Liver (tissue), 9 donors: Measurements from ENCODE around the gene ZSCAN2. TPM values are rescaled to one million over a fixed set of nuclear protein-coding genes. Genes with fewer than 3 reads are reported as not detected.

ENCODE experiments used
- DNase-seq: peaks from one replicate; pipeline ENCODE4 v3.0.0-alpha.2; 2017; ENCODE audit warnings: low spot score
- H3K27ac ChIP-seq, 2 donors: one replicate each; pipeline ENCODE4 v1.7.0; 2013; ENCODE audit warnings: inconsistent platforms in 2 of 2, low read length in 2 of 2, control low read depth in 1 of 2, low read depth in 1 of 2, mild to moderate bottlenecking in 1 of 2
- H3K27me3 ChIP-seq, 4 donors: one replicate each; pipeline versions ENCODE4 v1.6.1 to v1.7.0; 2013; ENCODE audit warnings: low read length in 3 of 4, inconsistent platforms in 1 of 4, mild to moderate bottlenecking in 1 of 4, moderate library complexity in 1 of 4; ENCODE audit not compliant: control insufficient read depth in 4 of 4, insufficient read depth in 4 of 4
- H3K36me3 ChIP-seq, 4 donors: one replicate each; pipeline versions ENCODE4 v1.6.1 to v1.7.0; 2013; ENCODE audit warnings: low read length in 3 of 4, mild to moderate bottlenecking in 3 of 4, low read depth in 1 of 4, moderate library complexity in 1 of 4; ENCODE audit not compliant: control insufficient read depth in 4 of 4, insufficient read depth in 3 of 4
- H3K4me1 ChIP-seq, 4 donors: one replicate each; pipeline versions ENCODE4 v1.6.1 to v1.7.0; 2013; ENCODE audit warnings: low read length in 3 of 4, mild to moderate bottlenecking in 3 of 4, moderate library complexity in 1 of 4; ENCODE audit not compliant: control insufficient read depth in 4 of 4, insufficient read depth in 4 of 4
- H3K4me3 ChIP-seq, 3 donors: one replicate each; pipeline versions ENCODE4 v1.6.1 to v1.7.0; 2013; ENCODE audit warnings: low read length in 3 of 3, control low read depth in 1 of 3, low read depth in 1 of 3, mild to moderate bottlenecking in 1 of 3
- H3K9ac ChIP-seq, 2 donors: one replicate each; pipeline ENCODE4 v1.7.0; 2013; ENCODE audit warnings: low read length in 2 of 2, mild to moderate bottlenecking in 2 of 2, moderate library complexity in 2 of 2, control low read depth in 1 of 2, low read depth in 1 of 2
- H3K9me3 ChIP-seq, 4 donors: one replicate each; pipeline versions ENCODE4 v1.6.1 to v1.7.0; 2013; ENCODE audit warnings: low read length in 3 of 4; ENCODE audit not compliant: control insufficient read depth in 4 of 4
- ATF3 ChIP-seq: IDR thresholded peaks from 2 replicates; pipeline ENCODE4 v1.6.1; 2016; ENCODE audit warnings: antibody characterized with exemption
- CTCF ChIP-seq: fragments of 150-350 bp; IDR thresholded peaks from 2 replicates; pipeline ENCODE4 v1.5.1; 2017; ENCODE audit warnings: improper control_type of control experiment, low read depth, low read length; ENCODE audit not compliant: missing input control
- EGR1 ChIP-seq, 2 donors: IDR thresholded peaks; 2 replicates each; pipeline ENCODE4 v1.6.1; 2016 to 2018; ENCODE audit warnings: antibody characterized with exemption in 2 of 2, low read depth in 2 of 2
- FOXA1 ChIP-seq: IDR thresholded peaks from 2 replicates; pipeline ENCODE4 v1.6.1; 2016; ENCODE audit warnings: antibody characterized with exemption
- FOXA2 ChIP-seq: IDR thresholded peaks from 2 replicates; pipeline ENCODE4 v1.6.1; 2016; ENCODE audit warnings: antibody characterized with exemption
- GABPA ChIP-seq, 2 donors: IDR thresholded peaks in 1 of 2; conservative IDR thresholded peaks in 1 of 2; 2 replicates each; pipeline ENCODE4 v1.6.1; 2016; ENCODE audit warnings: antibody characterized with exemption in 2 of 2, mild to moderate bottlenecking in 1 of 2, moderate library complexity in 1 of 2
- HNF4A ChIP-seq, 2 donors: conservative IDR thresholded peaks; 2 replicates each; pipeline ENCODE4 v1.6.1; 2016; ENCODE audit warnings: antibody characterized with exemption in 2 of 2, mild to moderate bottlenecking in 2 of 2
- HNF4G ChIP-seq: IDR thresholded peaks from 2 replicates; pipeline ENCODE4 v1.6.1; 2016; ENCODE audit warnings: antibody characterized with exemption
- JUND ChIP-seq, 2 donors: IDR thresholded peaks; 2 replicates each; pipeline ENCODE4 v1.6.1; 2016; ENCODE audit warnings: antibody characterized with exemption in 2 of 2
- MAX ChIP-seq: IDR thresholded peaks from 2 replicates; pipeline ENCODE4 v1.6.1; 2016; ENCODE audit warnings: antibody characterized with exemption
- NR2F2 ChIP-seq: IDR thresholded peaks from 2 replicates; pipeline ENCODE4 v1.6.1; 2016; ENCODE audit warnings: antibody characterized with exemption
- RAD21 ChIP-seq, 2 donors: IDR thresholded peaks; 2 replicates each; pipeline ENCODE4 v1.6.1; 2016; ENCODE audit warnings: antibody characterized with exemption in 2 of 2, mild to moderate bottlenecking in 2 of 2
- REST ChIP-seq: IDR thresholded peaks from 2 replicates; pipeline ENCODE4 v1.6.1; 2016; ENCODE audit warnings: antibody characterized with exemption, mild to moderate bottlenecking
- RXRA ChIP-seq, 2 donors: IDR thresholded peaks; 2 replicates each; pipeline ENCODE4 v1.6.1; 2017 to 2018; ENCODE audit warnings: antibody characterized with exemption in 2 of 2, mild to moderate bottlenecking in 1 of 2
- SP1 ChIP-seq: IDR thresholded peaks from 2 replicates; pipeline ENCODE4 v1.6.1; 2018; ENCODE audit warnings: antibody characterized with exemption, mild to moderate bottlenecking
- TAF1 ChIP-seq: conservative IDR thresholded peaks from 2 replicates; pipeline ENCODE4 v1.6.1; 2016; ENCODE audit warnings: antibody characterized with exemption, mild to moderate bottlenecking
- YY1 ChIP-seq: IDR thresholded peaks from 2 replicates; pipeline ENCODE4 v1.6.1; 2016; ENCODE audit warnings: antibody characterized with exemption, mild to moderate bottlenecking
- ZBTB33 ChIP-seq: IDR thresholded peaks from 2 replicates; pipeline ENCODE4 v1.6.1; 2016; ENCODE audit warnings: antibody characterized with exemption
- WGBS: extraction: QIAGEN DNeasy Blood & Tissue Kit; methylation state at CpG from one replicate; pipeline ENCODE4 v1.1.7; 2013; 5-methylcytosine and 5-hydroxymethylcytosine counted together
- polyA plus RNA-seq, 2 donors: library from polyadenylated mRNA; stranded (reverse) in 1 of 2; unstranded in 1 of 2; fragments of 200-250 nt in 1 of 2; fragments of >200 nt in 1 of 2; fragmentation: Nextera tagmentation in 1 of 2; extraction: Ambion mirVana in 1 of 2; gene quantifications; one replicate each; pipeline versions ENCODE4 v1.2.1 to v1.2.3, GENCODE V29; 2013 to 2015
- total RNA-seq, 2 donors: library from RNA; depleted of rRNA; stranded (reverse); fragments of >200 nt; gene quantifications; one replicate each; pipeline ENCODE4 v1.2.3, GENCODE V29; 2014
- donor health status: healthy.
- donor health status: healthy.
- donor health status: healthy.
- donor health status: healthy.
- donor health status: healthy.

Gene ZSCAN2
- total and polyA plus RNA-seq, 4 donors, result 5.4 to 11.0 (median 7.9) TPM

- TF ChIP-seq REST, result no peak
- no peak for TF ChIP-seq MAX
- no peak for TF ChIP-seq HNF4A (conservative IDR thresholded peaks at IDR 0.05)
- no peak for TF ChIP-seq RXRA (IDR thresholded peaks at IDR 0.05)
- TF ChIP-seq GABPA (IDR thresholded peaks at IDR 0.05 in 1 of 2, conservative IDR thresholded peaks at IDR 0.05 in 1 of 2), result no peak
These were observed 4.7 kb downstream of the ZSCAN2 start (continued) for GRCh38 chr15:84605554-84605882.

GRCh38 chr15:84606653-84607120, 5.9 kb downstream of the ZSCAN2 start:
- Histone ChIP-seq H3K27ac (peak overlapping the region; percentile 71 to 82), H3K27me3 (no peaks in the 10 kb centered on the region), H3K4me1 (peaks cover 16 to 47% (median 29%) of the 10 kb centered on the region in 4 donors), H3K36me3 (peaks cover 1 to 6% (median 4%) of the 10 kb centered on the region in 4 donors), H3K9ac (peak overlapping the region; percentile 29 to 60), H3K4me3 (peak overlapping the region in 1 of 3 donors; percentile 5), H3K9me3 (no peaks in the 10 kb centered on the region)
- TF ChIP-seq RAD21 (IDR thresholded peaks at IDR 0.05), result peak; percentile 26 to 47
- no peak for TF ChIP-seq GABPA (IDR thresholded peaks at IDR 0.05 in 1 of 2, conservative IDR thresholded peaks at IDR 0.05 in 1 of 2)
- peak; percentile 76 for TF ChIP-seq FOXA1
- TF ChIP-seq MAX, result peak; percentile 82
- peak in 1 of 2 donors; percentile 67 for TF ChIP-seq JUND (IDR thresholded peaks at IDR 0.05)
- TF ChIP-seq CTCF, result no peak
- peak; percentile 97 for TF ChIP-seq SP1
- TF ChIP-seq TAF1, result no peak
- peak; percentile 93 to 94 for TF ChIP-seq HNF4A (conservative IDR thresholded peaks at IDR 0.05)
- peak; percentile 92 for TF ChIP-seq YY1
- TF ChIP-seq ATF3, result no peak
- peak; percentile 91 for TF ChIP-seq HNF4G
- peak; percentile 90 for TF ChIP-seq REST
- TF ChIP-seq FOXA2, result peak; percentile 38
- peak; percentile 50 for TF ChIP-seq ZBTB33
- TF ChIP-seq RXRA (IDR thresholded peaks at IDR 0.05), result peak; percentile 84 to 87
- peak; percentile 66 for TF ChIP-seq NR2F2
- TF ChIP-seq EGR1 (IDR thresholded peaks at IDR 0.05; ENCODE audit: low read depth in 2 of 2), result peak in 1 of 2 donors; percentile 36
- no peak for DNase-seq
- 26% methylated on average over 8 of the region's 8 CpGs for WGBS
